Endodermal cell (in vitro differentiated cells): ENCODE results near the gene TRPM3. TPM values are rescaled to one million over a fixed set of nuclear protein-coding genes. Genes with fewer than 3 reads are reported as not detected.

Experiments used
- DNase-seq: peaks from one replicate; pipeline ENCODE4 v3.0.0-alpha.2; 2017
- H3K27ac ChIP-seq: 2 replicates; pipeline ENCODE4 v1.5.1; 2013; ENCODE audit warnings: mild to moderate bottlenecking, low read depth, low read length, moderate library complexity
- H3K27me3 ChIP-seq: 2 replicates; pipeline ENCODE4 v1.6.1; 2013; ENCODE audit warnings: mild to moderate bottlenecking, low read length, moderate library complexity; ENCODE audit not compliant: insufficient read depth, control insufficient read depth, poor library complexity, severe bottlenecking
- H3K36me3 ChIP-seq: 2 replicates; pipeline ENCODE4 v1.7.0; 2013; ENCODE audit warnings: mild to moderate bottlenecking, low read length, moderate library complexity; ENCODE audit not compliant: control insufficient read depth, insufficient read depth
- H3K4me1 ChIP-seq: one replicate; pipeline ENCODE4 v1.7.0; 2013; ENCODE audit warnings: low read length; ENCODE audit not compliant: control insufficient read depth, insufficient read depth
- H3K4me3 ChIP-seq: 2 replicates; pipeline ENCODE4 v1.5.1; 2013; ENCODE audit warnings: mild to moderate bottlenecking, low read length, moderate library complexity
- H3K9ac ChIP-seq: 2 replicates; pipeline ENCODE4 v1.6.1; 2013; ENCODE audit warnings: mild to moderate bottlenecking, low read length, moderate library complexity; ENCODE audit not compliant: poor library complexity, severe bottlenecking; ENCODE audit errors: extremely low read depth
- H3K9me3 ChIP-seq: 2 replicates; pipeline ENCODE4 v1.6.1; 2013; ENCODE audit warnings: mild to moderate bottlenecking, low read length, moderate library complexity; ENCODE audit not compliant: control insufficient read depth
- H3K27ac Mint-ChIP-seq: 2 replicates; pipeline ENCODE4 v1.8.0; 2020; ENCODE audit warnings: mixed read lengths
- H3K27me3 Mint-ChIP-seq: 2 replicates; pipeline ENCODE4 v1.8.0; 2021; ENCODE audit warnings: mild to moderate bottlenecking, mixed read lengths; ENCODE audit not compliant: insufficient read depth
- H3K36me3 Mint-ChIP-seq: 2 replicates; pipeline ENCODE4 v1.8.0; 2020; ENCODE audit warnings: low read depth, mixed read lengths
- H3K4me1 Mint-ChIP-seq: 2 replicates; pipeline ENCODE4 v1.8.0; 2020; ENCODE audit warnings: mixed read lengths
- H3K4me3 Mint-ChIP-seq: 2 replicates; pipeline ENCODE4 v1.8.0; 2020; ENCODE audit warnings: mild to moderate bottlenecking, moderate library complexity, mixed read lengths
- H3K9me3 Mint-ChIP-seq: 2 replicates; pipeline ENCODE4 v1.8.0; 2020; ENCODE audit warnings: mild to moderate bottlenecking, mixed read lengths
- WGBS, 2 experiments: methylation state at CpG; one replicate each; pipeline versions ENCODE4 v1.1.5 to v1.1.7; 2013; ENCODE audit warnings: missing lambda C conversion rate in 2 of 2, mixed read lengths in 1 of 2; ENCODE audit not compliant: insufficient coverage in 1 of 2, insufficient read length in 1 of 2; 5-methylcytosine and 5-hydroxymethylcytosine counted together
- total RNA-seq, 2 donors: library from RNA; stranded (reverse); fragmentation: NEBNext Ultra II Directional in 1 of 2; extraction: Animal tissue kit (Norgen Biotek cat#: 25700) in 1 of 2; gene quantifications; 2 replicates in 1 of 2; 3 replicates in 1 of 2; pipeline ENCODE4 v1.2.1, GENCODE V29; 2021
- TF ChIP-seq, protein P1 (sequence below): fragments of 200-600 bp; sonication (generic); conservative IDR thresholded peaks from 2 replicates; pipeline ENCODE4 v1.5.0; 2021; ENCODE audit warnings: antibody characterized with exemption, mild to moderate bottlenecking

Gene TRPM3
- total RNA-seq, 2 donors from 2014 or later, result 1.8 to 2.5 TPM

DNA sequence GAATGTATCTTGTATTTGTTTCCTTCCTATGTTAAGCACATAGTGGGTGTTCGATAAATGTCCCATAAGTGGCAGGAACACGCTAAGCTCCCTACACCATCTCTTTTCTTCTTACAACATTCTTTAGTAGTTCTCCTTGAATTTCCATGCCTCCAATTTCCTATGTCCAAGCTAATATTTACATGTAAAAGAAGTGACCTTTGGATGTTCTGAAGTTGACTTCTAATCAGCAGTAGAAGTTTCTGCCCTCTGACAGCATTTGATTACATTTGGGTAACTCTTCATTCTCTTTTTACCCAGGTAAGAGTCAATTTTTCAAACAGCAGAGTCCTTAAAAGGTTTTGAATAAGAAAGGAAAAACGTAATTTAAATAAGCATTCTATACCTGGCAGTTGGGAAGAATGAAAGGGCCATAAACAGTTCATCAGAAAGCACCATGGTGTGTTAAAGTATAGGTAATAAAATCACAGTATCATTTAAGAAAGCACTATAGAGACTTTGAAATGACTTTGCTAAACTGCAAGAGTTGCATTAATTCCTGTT, 78.9 kb downstream of the TRPM3 start:
- Histone ChIP-seq H3K36me3 (no peaks in the 10 kb centered on the region), H3K9ac (no peak overlapping the region), H3K27ac (no peak overlapping the region), H3K4me1 (no peaks in the 10 kb centered on the region), H3K9me3 (no peaks in the 10 kb centered on the region), H3K27me3 (no peaks in the 10 kb centered on the region), H3K4me3 (no peak overlapping the region)
- WGBS, 2 experiments, result 70 to 100% methylated on average over 2 to 3 of the region's 3 CpGs
- Mint-ChIP-seq H3K36me3 (no peaks in the 10 kb centered on the region), H3K4me1 (peaks cover 9% of the 10 kb centered on the region), H3K4me3 (no peak overlapping the region), H3K27me3 (no peaks in the 10 kb centered on the region), H3K9me3 (no peaks in the 10 kb centered on the region), H3K27ac (no peak overlapping the region)
- TF ChIP-seq, protein P1, sequence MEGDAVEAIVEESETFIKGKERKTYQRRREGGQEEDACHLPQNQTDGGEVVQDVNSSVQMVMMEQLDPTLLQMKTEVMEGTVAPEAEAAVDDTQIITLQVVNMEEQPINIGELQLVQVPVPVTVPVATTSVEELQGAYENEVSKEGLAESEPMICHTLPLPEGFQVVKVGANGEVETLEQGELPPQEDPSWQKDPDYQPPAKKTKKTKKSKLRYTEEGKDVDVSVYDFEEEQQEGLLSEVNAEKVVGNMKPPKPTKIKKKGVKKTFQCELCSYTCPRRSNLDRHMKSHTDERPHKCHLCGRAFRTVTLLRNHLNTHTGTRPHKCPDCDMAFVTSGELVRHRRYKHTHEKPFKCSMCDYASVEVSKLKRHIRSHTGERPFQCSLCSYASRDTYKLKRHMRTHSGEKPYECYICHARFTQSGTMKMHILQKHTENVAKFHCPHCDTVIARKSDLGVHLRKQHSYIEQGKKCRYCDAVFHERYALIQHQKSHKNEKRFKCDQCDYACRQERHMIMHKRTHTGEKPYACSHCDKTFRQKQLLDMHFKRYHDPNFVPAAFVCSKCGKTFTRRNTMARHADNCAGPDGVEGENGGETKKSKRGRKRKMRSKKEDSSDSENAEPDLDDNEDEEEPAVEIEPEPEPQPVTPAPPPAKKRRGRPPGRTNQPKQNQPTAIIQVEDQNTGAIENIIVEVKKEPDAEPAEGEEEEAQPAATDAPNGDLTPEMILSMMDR, result no peak
- no peak for DNase-seq

DNA sequence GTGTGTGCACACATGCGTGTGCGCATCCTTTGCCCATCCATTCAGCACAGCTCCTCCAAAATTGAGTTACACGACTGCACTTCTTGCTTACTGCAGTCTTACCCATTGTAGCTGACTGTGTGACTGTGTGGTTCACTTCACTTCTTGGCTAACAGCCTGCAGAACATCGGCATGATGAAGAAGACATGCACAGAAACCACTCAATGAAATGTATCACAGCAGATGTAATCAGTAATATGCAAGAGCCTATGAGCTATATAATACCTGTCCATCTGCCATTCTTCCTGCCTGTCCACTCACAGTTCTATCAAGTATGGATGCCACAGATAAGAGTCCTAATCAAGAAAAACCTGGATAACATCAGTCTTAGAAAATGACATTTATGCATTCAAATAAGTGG, 83.9 kb downstream of the TRPM3 start:
- H3K27ac Mint-ChIP-seq, result no peak overlapping the region
- H3K36me3 ChIP-seq, result no peaks in the 10 kb centered on the region
- H3K4me1 ChIP-seq, result no peaks in the 10 kb centered on the region
- H3K4me3 Mint-ChIP-seq, result no peak overlapping the region
- H3K9ac ChIP-seq, result no peak overlapping the region
- WGBS, 2 experiments, result 93 to 100% methylated on average over 3 to 4 of the region's 4 CpGs
- H3K4me3 ChIP-seq, result no peak overlapping the region
- TF ChIP-seq, protein P1, result no peak
- H3K27me3 ChIP-seq, result no peaks in the 10 kb centered on the region
- H3K27me3 Mint-ChIP-seq, result no peaks in the 10 kb centered on the region
- peaks cover 2% of the 10 kb centered on the region for H3K4me1 Mint-ChIP-seq
- DNase-seq, result no peak
- H3K9me3 Mint-ChIP-seq, result no peaks in the 10 kb centered on the region
- no peak overlapping the region for H3K27ac ChIP-seq
- H3K36me3 Mint-ChIP-seq, result no peaks in the 10 kb centered on the region
- H3K9me3 ChIP-seq, result no peaks in the 10 kb centered on the region

DNA sequence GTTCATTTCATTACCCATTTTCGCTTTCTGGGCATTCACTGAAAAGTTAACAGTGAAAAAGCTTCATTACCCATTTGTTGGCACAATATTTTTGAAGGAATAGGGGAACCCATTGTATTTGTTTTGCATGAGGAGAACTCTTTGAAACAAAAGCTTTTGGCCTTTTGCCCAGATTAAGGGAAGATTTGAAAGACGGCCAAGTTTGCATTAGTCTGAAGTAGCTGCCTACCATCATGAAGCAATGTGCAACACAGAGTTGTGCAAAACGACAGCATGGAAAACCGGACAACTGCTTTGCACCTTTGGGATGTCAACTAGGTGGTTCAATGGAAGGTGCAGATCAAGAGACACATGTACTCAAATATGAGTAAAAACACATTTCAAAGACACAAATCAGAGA, 84.9 kb downstream of the TRPM3 start:
- H3K4me3 ChIP-seq, result no peak overlapping the region
- H3K27ac ChIP-seq, result no peak overlapping the region
- 88 to 100% methylated on average over 2 to 4 of the region's 4 CpGs for WGBS, 2 experiments
- H3K9ac ChIP-seq, result no peak overlapping the region
- H3K4me1 ChIP-seq, result no peaks in the 10 kb centered on the region
- H3K9me3 Mint-ChIP-seq, result no peaks in the 10 kb centered on the region
- H3K4me3 Mint-ChIP-seq, result no peak overlapping the region
- no peak overlapping the region for H3K27ac Mint-ChIP-seq
- H3K27me3 ChIP-seq, result no peaks in the 10 kb centered on the region
- no peaks in the 10 kb centered on the region for H3K4me1 Mint-ChIP-seq
- no peak for DNase-seq
- H3K27me3 Mint-ChIP-seq, result no peaks in the 10 kb centered on the region
- TF ChIP-seq, protein P1, result no peak
- H3K36me3 Mint-ChIP-seq, result no peaks in the 10 kb centered on the region
- H3K9me3 ChIP-seq, result no peaks in the 10 kb centered on the region
- H3K36me3 ChIP-seq, result no peaks in the 10 kb centered on the region
